BE2C (cell line): ENCODE results near the gene TAS2R41.
"Not testable (repeated sequence)": the region's sequence is repeated elsewhere in the genome, so short reads cannot be mapped to it uniquely, and the experiment has no call there.

Experiments used
- DNase-seq: peaks from one replicate; pipeline ENCODE4 v3.0.0-alpha.2; 2020
- H3K27me3 ChIP-seq: fragments of 250-450 bp; sonication (Bioruptor Pico); 2 replicates; pipeline ENCODE4 v1.5.1; 2020; ENCODE audit warnings: mild to moderate bottlenecking
- H3K36me3 ChIP-seq: fragments of 250-450 bp; sonication (Bioruptor Pico); 2 replicates; pipeline ENCODE4 v1.5.1; 2020; ENCODE audit warnings: mild to moderate bottlenecking
- H3K4me1 ChIP-seq: fragments of 250-450 bp; sonication (Bioruptor Pico); 2 replicates; pipeline ENCODE4 v1.5.1; 2020
- H3K4me3 ChIP-seq: 2 replicates; pipeline ENCODE4 v1.5.1; 2011; ENCODE audit warnings: low read depth, low read length
- H3K9me3 ChIP-seq: fragments of 250-450 bp; sonication (Bioruptor Pico); 2 replicates; pipeline ENCODE4 v1.5.1; 2020
- TF ChIP-seq, protein P1 (sequence below): IDR thresholded peaks from 2 replicates; pipeline ENCODE4 v1.5.1; 2012; ENCODE audit warnings: mild to moderate bottlenecking, low read depth, low read length

The TAS2R41 gene

DNA sequence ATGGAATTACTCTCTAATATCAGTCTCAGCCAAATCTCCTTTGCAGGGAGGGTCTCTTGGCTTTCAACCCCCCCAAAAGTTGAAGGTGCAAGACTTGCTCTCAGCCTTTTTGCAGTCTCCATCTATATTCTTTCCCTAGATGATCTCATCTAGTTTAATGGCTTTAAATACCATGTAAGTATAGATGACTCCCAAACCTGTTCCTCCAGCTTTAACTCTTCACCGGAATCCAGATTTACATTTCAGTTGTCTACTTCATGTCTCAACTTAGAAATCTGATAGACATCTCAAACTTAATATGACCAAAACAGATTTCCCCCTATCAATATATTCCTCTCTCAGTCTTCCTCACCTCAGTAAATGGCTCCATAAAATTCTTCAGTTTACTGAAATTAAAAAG lies 9.9 kb upstream of the TAS2R41 start:
- no peak for DNase-seq
- TF ChIP-seq, protein P1, sequence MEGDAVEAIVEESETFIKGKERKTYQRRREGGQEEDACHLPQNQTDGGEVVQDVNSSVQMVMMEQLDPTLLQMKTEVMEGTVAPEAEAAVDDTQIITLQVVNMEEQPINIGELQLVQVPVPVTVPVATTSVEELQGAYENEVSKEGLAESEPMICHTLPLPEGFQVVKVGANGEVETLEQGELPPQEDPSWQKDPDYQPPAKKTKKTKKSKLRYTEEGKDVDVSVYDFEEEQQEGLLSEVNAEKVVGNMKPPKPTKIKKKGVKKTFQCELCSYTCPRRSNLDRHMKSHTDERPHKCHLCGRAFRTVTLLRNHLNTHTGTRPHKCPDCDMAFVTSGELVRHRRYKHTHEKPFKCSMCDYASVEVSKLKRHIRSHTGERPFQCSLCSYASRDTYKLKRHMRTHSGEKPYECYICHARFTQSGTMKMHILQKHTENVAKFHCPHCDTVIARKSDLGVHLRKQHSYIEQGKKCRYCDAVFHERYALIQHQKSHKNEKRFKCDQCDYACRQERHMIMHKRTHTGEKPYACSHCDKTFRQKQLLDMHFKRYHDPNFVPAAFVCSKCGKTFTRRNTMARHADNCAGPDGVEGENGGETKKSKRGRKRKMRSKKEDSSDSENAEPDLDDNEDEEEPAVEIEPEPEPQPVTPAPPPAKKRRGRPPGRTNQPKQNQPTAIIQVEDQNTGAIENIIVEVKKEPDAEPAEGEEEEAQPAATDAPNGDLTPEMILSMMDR = no peak
- no peaks in the 10 kb centered on the region for H3K27me3 ChIP-seq
- no peaks in the 10 kb centered on the region for H3K4me1 ChIP-seq
- H3K36me3 ChIP-seq = no peaks in the 10 kb centered on the region
- no peaks in the 10 kb centered on the region for H3K9me3 ChIP-seq
- H3K4me3 ChIP-seq = no peak overlapping the region

GRCh38 chr7:143472071-143472689 lies 5.5 kb upstream of the TAS2R41 start:
- not testable (repeated sequence) for H3K36me3 ChIP-seq, DNase-seq, H3K4me1 ChIP-seq, H3K27me3 ChIP-seq, H3K4me3 ChIP-seq, H3K9me3 ChIP-seq

DNA sequence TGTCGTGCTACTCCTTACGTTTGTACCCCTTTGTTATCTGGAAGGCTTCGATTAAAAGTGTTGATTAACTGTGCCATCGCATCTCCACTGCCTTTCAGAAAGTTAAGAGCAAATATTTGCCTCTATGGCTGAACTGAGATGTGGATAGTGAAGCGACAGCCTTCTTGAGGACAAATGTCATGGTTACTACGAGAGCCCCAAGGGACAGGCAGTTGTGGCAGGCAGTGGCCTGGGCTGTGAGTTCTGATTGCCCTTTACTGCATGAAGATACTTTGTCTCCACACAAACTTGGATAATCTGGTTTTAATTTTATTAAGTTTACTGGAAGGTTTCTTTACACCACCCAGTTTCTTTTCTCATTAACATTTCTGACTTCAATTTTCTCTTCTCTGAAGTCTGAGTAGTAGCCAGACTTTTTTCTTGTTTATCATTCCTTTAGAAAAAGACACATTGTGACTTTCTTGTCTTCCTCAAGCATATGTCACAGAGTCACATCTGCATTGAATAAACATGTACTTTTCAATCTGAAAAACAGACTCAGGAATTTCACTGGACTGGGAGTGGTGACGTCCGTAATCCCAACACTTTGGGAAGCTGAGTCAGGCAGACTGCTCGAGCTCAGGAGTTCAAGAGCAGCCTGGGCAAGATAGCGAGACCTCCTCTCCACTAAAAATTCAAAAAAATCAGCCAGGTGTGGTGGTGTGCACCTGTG lies 1.5 kb downstream of the TAS2R41 start:
- TF ChIP-seq, protein P1 = no peak
- no peak overlapping the region for H3K4me3 ChIP-seq
- no peaks in the 10 kb centered on the region for H3K4me1 ChIP-seq
- DNase-seq = no peak
- H3K27me3 ChIP-seq = no peaks in the 10 kb centered on the region; the same call in none of the 2 replicates
- no peaks in the 10 kb centered on the region for H3K36me3 ChIP-seq
- H3K9me3 ChIP-seq = no peaks in the 10 kb centered on the region

GRCh38 chr7:143480501-143480900 lies 2.8 kb downstream of the TAS2R41 start:
- Histone ChIP-seq H3K4me1 (no peaks in the 10 kb centered on the region), H3K9me3 (no peaks in the 10 kb centered on the region), H3K4me3 (no peak overlapping the region), H3K27me3 (no peaks in the 10 kb centered on the region; the same call in none of the 2 replicates), H3K36me3 (no peaks in the 10 kb centered on the region)
- DNase-seq = no peak
- TF ChIP-seq, protein P1 = no peak

DNA sequence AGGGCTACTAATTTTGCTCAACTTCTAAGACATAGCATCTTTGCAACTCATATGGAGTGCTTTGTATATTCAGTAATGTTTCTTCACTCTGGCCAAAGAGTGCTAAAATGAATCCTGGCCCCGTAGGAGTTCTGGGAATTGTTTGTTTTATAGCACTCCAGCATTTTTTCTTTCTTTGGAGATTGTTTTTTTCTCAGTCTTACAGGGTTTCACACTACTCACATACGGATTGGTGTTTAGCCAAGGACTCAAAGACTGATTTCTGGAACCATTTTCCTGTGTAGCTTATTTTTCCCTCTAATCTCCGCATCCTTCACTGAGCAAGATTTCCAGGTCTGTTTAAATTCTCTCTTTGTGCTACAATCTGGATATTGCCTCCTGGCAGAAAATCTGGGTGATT lies 6.4 kb downstream of the TAS2R41 start:
- TF ChIP-seq, protein P1 = no peak
- no peak for DNase-seq
- no peaks in the 10 kb centered on the region for H3K36me3 ChIP-seq
- no peak overlapping the region for H3K4me3 ChIP-seq
- no peaks in the 10 kb centered on the region; the same call in none of the 2 replicates for H3K27me3 ChIP-seq
- no peaks in the 10 kb centered on the region for H3K4me1 ChIP-seq
- no peaks in the 10 kb centered on the region for H3K9me3 ChIP-seq

- no peak for DNase-seq
- no peak overlapping the region for H3K4me3 ChIP-seq
- H3K9me3 ChIP-seq = no peaks in the 10 kb centered on the region
- TF ChIP-seq, protein P1 = no peak
- H3K4me1 ChIP-seq = no peaks in the 10 kb centered on the region
- H3K36me3 ChIP-seq = no peaks in the 10 kb centered on the region
- H3K27me3 ChIP-seq = no peaks in the 10 kb centered on the region; the same call in none of the 2 replicates
Measured at GRCh38 chr7:143485094-143485493, 7.4 kb downstream of the TAS2R41 start.
